GM12878 (cell line): ENCODE measurements around the gene HNF4A. TPM values are rescaled to one million over a fixed set of nuclear protein-coding genes. Genes with fewer than 3 reads are reported as not detected.

Source experiments
- ATAC-seq: fragments of 200-7000 bp; cut with Tn5 transposase; 3 replicates; pipeline ENCODE4 v1.9.1; 2020; ENCODE audit warnings: mild to moderate bottlenecking, moderate library complexity
- BruUV-seq: library from RNA; stranded (reverse); fragments of 400-500 nt; replicated peaks from 2 replicates; lab custom pipeline; 2021; lab: Mats Ljungman, UMichigan
- CTCF ChIA-PET: fragments of 300-600 bp; sonication (Branson Sonifier 250); formaldehyde crosslinking; extraction: SDS; loops from one replicate; lab custom pipeline; 2021; ENCODE audit warnings: inconsistent platforms; lab: Yijun Ruan, JAX
- POLR2A ChIA-PET: fragments of 350-600 bp; formaldehyde crosslinking; extraction: SDS; loops from one replicate; lab custom pipeline; 2021; ENCODE audit warnings: inconsistent platforms; lab: Charles Lee
- RAD21 ChIA-PET: fragments of 300-600 bp; sonication (Branson Sonifier 250); formaldehyde crosslinking; loops from one replicate; lab custom pipeline; 2023; ENCODE audit warnings: antibody characterized with exemption; ENCODE audit not compliant: unreplicated experiment; lab: Charles Lee
- SMC1A ChIA-PET: fragments of 300-600 bp; sonication (Branson Sonifier 250); formaldehyde crosslinking; loops from one replicate; lab custom pipeline; 2023; ENCODE audit not compliant: unreplicated experiment, uncharacterized antibody; lab: Charles Lee
- DNase-seq: peaks from one replicate; pipeline ENCODE4 v3.0.0-alpha.2; 2011; ENCODE audit warnings: low read depth, low spot score
- FAIRE-seq: peaks from 3 replicates; lab custom pipeline; 2011; peaks lifted over from hg19 to GRCh38; lab: Jason Lieb, UNC
- H2AFZ ChIP-seq: 2 replicates; pipeline ENCODE4 v1.6.0; 2011; ENCODE audit warnings: low read depth, low read length, control low read depth; ENCODE audit not compliant: control insufficient read depth
- H3K27ac ChIP-seq: 2 replicates; pipeline ENCODE4 v1.5.1; 2011; ENCODE audit warnings: control low read depth; ENCODE audit not compliant: control insufficient read depth, insufficient read depth
- H3K27me3 ChIP-seq, 2 experiments: replicated peaks in 1 of 2; 2 replicates each; pipeline versions ENCODE4 v1.6.0 to v1.6.1; 2011; ENCODE audit warnings: low read length in 1 of 2; ENCODE audit not compliant: control insufficient read depth in 2 of 2, insufficient read depth in 2 of 2
- H3K36me3 ChIP-seq, 2 experiments: 2 replicates each; pipeline ENCODE4 v1.5.1; 2011; ENCODE audit warnings: low read length in 1 of 2; ENCODE audit not compliant: control insufficient read depth in 2 of 2, insufficient read depth in 2 of 2
- H3K4me1 ChIP-seq: 2 replicates; pipeline ENCODE4 v1.6.1; 2011; ENCODE audit warnings: mild to moderate bottlenecking, low read length, moderate library complexity, mixed read lengths; ENCODE audit not compliant: control insufficient read depth, insufficient read depth
- H3K4me2 ChIP-seq: 2 replicates; pipeline ENCODE4 v1.6.0; 2011; ENCODE audit warnings: control low read depth; ENCODE audit not compliant: control insufficient read depth, insufficient read depth
- H3K4me3 ChIP-seq: fragments of 200-600 bp; sonication (generic); 2 replicates; pipeline ENCODE4 v1.5.1; 2016
- H3K79me2 ChIP-seq: 2 replicates; pipeline ENCODE4 v1.6.0; 2011; ENCODE audit warnings: low read length; ENCODE audit not compliant: control insufficient read depth, insufficient read depth
- H3K9ac ChIP-seq: 2 replicates; pipeline ENCODE4 v1.8.0; 2011; ENCODE audit warnings: low read length, control low read depth, mixed read lengths; ENCODE audit not compliant: control insufficient read depth, insufficient read depth
- H3K9me3 ChIP-seq: replicated peaks from 3 replicates; pipeline ENCODE4 v1.5.1; 2011; ENCODE audit warnings: mild to moderate bottlenecking, low read length; ENCODE audit not compliant: control insufficient read depth, insufficient read depth
- H4K20me1 ChIP-seq: 2 replicates; pipeline ENCODE4 v1.6.0; 2011; ENCODE audit not compliant: control insufficient read depth, insufficient read depth
- ATF2 ChIP-seq: IDR thresholded peaks from 2 replicates; pipeline ENCODE4 v1.6.1; 2012; ENCODE audit warnings: low read length, inconsistent platforms
- CEBPB ChIP-seq, 2 experiments: fragments of 150-350 bp in 1 of 2; IDR thresholded peaks; 2 replicates each; pipeline ENCODE4 v1.6.1; 2012 to 2014; ENCODE audit warnings: low read depth in 2 of 2, low read length in 2 of 2, borderline replicate concordance in 1 of 2, inconsistent platforms in 1 of 2
- CREB1 ChIP-seq: IDR thresholded peaks from 2 replicates; pipeline ENCODE4 v1.6.1; 2012; ENCODE audit warnings: low read depth, mild to moderate bottlenecking, inconsistent platforms
- EGR1 ChIP-seq, 2 experiments: IDR thresholded peaks; 1 replicate in 1 of 2; 2 replicates in 1 of 2; pipeline ENCODE4 v1.6.1; 2011 to 2012; ENCODE audit warnings: low read depth in 2 of 2, low read length in 2 of 2, borderline replicate concordance in 1 of 2, mild to moderate bottlenecking in 1 of 2, moderate library complexity in 1 of 2
- IRF3 ChIP-seq: fragments of 450-650 bp; IDR thresholded peaks from 2 replicates; pipeline ENCODE4 v1.6.1; 2014; ENCODE audit warnings: mild to moderate bottlenecking
- NRF1 ChIP-seq: conservative IDR thresholded peaks from 2 replicates; pipeline ENCODE4 v1.6.1; 2011; ENCODE audit warnings: mild to moderate bottlenecking, low read depth, low read length, improper control_type of control experiment
- PKNOX1 ChIP-seq: fragments of 450-650 bp; IDR thresholded peaks from 2 replicates; pipeline ENCODE4 v1.6.1; 2016; ENCODE audit warnings: mild to moderate bottlenecking
- POLR2AphosphoS5 ChIP-seq: IDR thresholded peaks from 2 replicates; pipeline ENCODE4 v1.6.1; 2011; ENCODE audit warnings: mild to moderate bottlenecking, low read length, inconsistent platforms
- RCOR1 ChIP-seq: conservative IDR thresholded peaks from 2 replicates; pipeline ENCODE4 v1.6.1; 2012; ENCODE audit warnings: low read depth, low read length, improper control_type of control experiment
- RFX5 ChIP-seq: IDR thresholded peaks from 2 replicates; pipeline ENCODE4 v1.6.1; 2011; ENCODE audit warnings: low read depth, low read length, improper control_type of control experiment
- SMAD1 ChIP-seq: fragments of 450-650 bp; IDR thresholded peaks from 2 replicates; pipeline ENCODE4 v1.6.1; 2018; ENCODE audit warnings: mild to moderate bottlenecking, low read depth; ENCODE audit not compliant: partially characterized antibody
- SMAD5 ChIP-seq: IDR thresholded peaks from 2 replicates; pipeline ENCODE4 v1.6.1; 2016; ENCODE audit warnings: antibody characterized with exemption, low read depth
- SMC3 ChIP-seq: IDR thresholded peaks from 2 replicates; pipeline ENCODE4 v1.6.1; 2011; ENCODE audit warnings: low read length, improper control_type of control experiment, borderline replicate concordance
- USF2 ChIP-seq: IDR thresholded peaks from 2 replicates; pipeline ENCODE4 v1.6.1; 2011; ENCODE audit warnings: low read depth, low read length, improper control_type of control experiment, borderline replicate concordance
- ZNF687 ChIP-seq: fragments of 450-650 bp; IDR thresholded peaks from 2 replicates; pipeline ENCODE4 v1.6.1; 2017; ENCODE audit warnings: mild to moderate bottlenecking, moderate library complexity
- WGBS: methylation state at CpG from one replicate; pipeline ENCODE4 v1.1.6; 2016; ENCODE audit warnings: low lambda C conversion rate; ENCODE audit not compliant: insufficient replicate concordance, insufficient coverage; ENCODE audit errors: missing lambda C conversion rate; 5-methylcytosine and 5-hydroxymethylcytosine counted together
- in situ Hi-C: fragments of 300-500 bp; cut with MboI; formaldehyde crosslinking; loops from 9 replicates; pipeline ENCODE4 v1.14.3; 2018; ENCODE audit warnings: mixed read lengths
- intact Hi-C: fragments of 100-400 bp; cut with micrococcal nuclease; formaldehyde crosslinking; loops from one replicate; pipeline ENCODE4 v1.14.2; 2022; ENCODE audit not compliant: unreplicated experiment
- polyA plus RNA-seq, 11 experiments: library from polyadenylated mRNA; depleted of rRNA in 4 of 11; unstranded in 6 of 11; stranded (reverse) in 5 of 11; fragments of >200 nt; fragmentation: Nextera tagmentation in 4 of 11; fragmentation: Illumina TruSeq in 1 of 11; extraction: Ambion mirVana in 4 of 11; extraction: Trizol in 1 of 11; gene quantifications; 1 replicate in 1 of 11; 2 replicates in 10 of 11; pipeline versions ENCODE4 v1.2.1 to v1.2.3, GENCODE V29; 2011 to 2016; ENCODE audit warnings: inconsistent platforms in 2 of 11, missing spikeins in 2 of 11, low read depth in 1 of 11
- total RNA-seq, 4 experiments: library from RNA; depleted of rRNA in 3 of 4; stranded (reverse); fragments of >200 nt in 3 of 4; fragmentation: Illumina TruSeq in 1 of 4; extraction: Trizol in 1 of 4; gene quantifications; 2 replicates each; pipeline versions ENCODE4 v1.2.1 to v1.2.3, GENCODE V29; 2013 to 2021

Gene HNF4A
- total and polyA plus RNA-seq, 10 of the 15 experiments (the other 5 are each of a cell fraction or from before 2014, with no cell fraction given), result 0.21 TPM; not detected in 9

GRCh38 chr20:44412402-44413144 is 57.1 kb downstream of the HNF4A start:
- intact Hi-C loops (no loop called here), in situ Hi-C loops (no loop called here)
- WGBS, result 33% methylated on average over 22 of the region's 24 CpGs
- RAD21 ChIA-PET, result no interaction called here
- no TSS peak for BruUV-seq
- no peak for FAIRE-seq
- Histone ChIP-seq H3K27me3 (peaks cover 2 to 8% of the 10 kb centered on the region in 2 experiments), H3K4me1 (no peaks in the 10 kb centered on the region), H3K9ac (no peak overlapping the region), H3K36me3 (no peaks in the 10 kb centered on the region), H2AFZ (no peak overlapping the region), H3K27ac (no peak overlapping the region), H3K79me2 (no peaks in the 10 kb centered on the region), H3K4me3 (no peak overlapping the region), H3K4me2 (no peak overlapping the region), H4K20me1 (no peaks in the 10 kb centered on the region), H3K9me3 (no peaks in the 10 kb centered on the region)
- no peak for DNase-seq
- no peak for ATAC-seq
- POLR2A ChIA-PET, result no interaction called here
- SMC1A ChIA-PET, result interaction anchor here (0.6 kb wide), 1 partner anchor 22 kb away, joined by 5 read pairs; no protein-coding TSS in a partner anchor
- CTCF ChIA-PET, result interaction anchor here (0.6 kb wide), 1 partner anchor 768 kb away, joined by 3 read pairs; no protein-coding TSS in a partner anchor
- TF ChIP-seq RFX5 (no peak), SMAD1 (no peak), ZNF687 (no peak), USF2 (no peak), PKNOX1 (no peak), CEBPB (IDR thresholded peaks at IDR 0.05; ENCODE audit: borderline replicate concordance in 1 of 2, low read depth in 2 of 2, low read length in 2 of 2) (no peak), ATF2 (no peak), SMC3 (no peak), CREB1 (no peak), RCOR1 (no peak), SMAD5 (no peak), IRF3 (no peak), NRF1 (no peak), EGR1 (IDR thresholded peaks at IDR 0.05; ENCODE audit: borderline replicate concordance in 1 of 2, low read depth in 2 of 2, low read length in 2 of 2) (no peak), POLR2AphosphoS5 (no peak)
